Type B pancreatic cell (in vitro differentiated cells): ENCODE measurements around the gene ITGB7. TPM values are rescaled to one million over a fixed set of nuclear protein-coding genes. Genes with fewer than 3 reads are reported as not detected.

Experiments used
- DNase-seq: peaks from one replicate; pipeline ENCODE4 v3.0.0; 2021; ENCODE audit warnings: mixed read lengths; ENCODE audit not compliant: unreplicated experiment; ENCODE audit errors: extremely low spot score
- H3K27ac Mint-ChIP-seq: 2 replicates; pipeline ENCODE4 v1.8.0; 2021; ENCODE audit warnings: mild to moderate bottlenecking, mixed read lengths
- H3K27me3 Mint-ChIP-seq: 2 replicates; pipeline ENCODE4 v1.8.0; 2021; ENCODE audit warnings: mixed read lengths
- H3K36me3 Mint-ChIP-seq: 2 replicates; pipeline ENCODE4 v1.8.0; 2021; ENCODE audit warnings: mixed read lengths
- H3K4me1 Mint-ChIP-seq: one replicate; pipeline ENCODE4 v1.8.0; 2021; ENCODE audit warnings: mixed read lengths; ENCODE audit not compliant: unreplicated experiment
- H3K4me3 Mint-ChIP-seq: 2 replicates; pipeline ENCODE4 v1.8.0; 2021; ENCODE audit warnings: mild to moderate bottlenecking, mixed read lengths
- H3K9me3 Mint-ChIP-seq: 2 replicates; pipeline ENCODE4 v1.8.0; 2021; ENCODE audit warnings: mixed read lengths
- total RNA-seq: library from RNA; stranded (reverse); gene quantifications from 2 replicates; pipeline ENCODE4 v1.2.1, GENCODE V29; 2021; ENCODE audit warnings: low replicate concordance
- TF ChIP-seq, protein P1 (sequence below): fragments of 200-600 bp; sonication (generic); conservative IDR thresholded peaks from 2 replicates; pipeline ENCODE4 v1.5.0; 2021; ENCODE audit warnings: antibody characterized with exemption, mild to moderate bottlenecking

The ITGB7 gene
- total RNA-seq, 1 donor from 2014 or later: 4.2 TPM

DNA sequence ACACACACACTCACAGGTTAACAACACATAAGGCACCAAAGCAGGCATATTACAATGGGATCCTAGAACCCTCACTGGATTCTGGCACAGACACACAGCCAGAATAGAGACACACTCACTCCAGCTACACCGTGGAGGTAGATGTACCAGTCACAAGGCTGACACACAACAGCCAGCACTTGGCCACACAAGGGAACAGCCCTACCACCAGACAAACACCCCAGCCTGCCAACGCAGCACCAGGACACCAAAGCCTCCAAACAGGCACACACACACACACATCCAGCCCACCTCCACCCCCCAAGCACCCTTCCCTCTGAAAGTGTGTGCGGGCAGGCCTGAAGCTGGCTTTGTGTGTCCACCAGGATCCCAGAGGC, 10.9 kb upstream of the ITGB7 start:
- Mint-ChIP-seq H3K27me3 (peaks cover 9% of the 10 kb centered on the region), H3K27ac (peak overlapping the region; percentile 95), H3K4me1 (peaks cover 48% of the 10 kb centered on the region), H3K4me3 (peak overlapping the region; percentile 91), H3K36me3 (peaks cover 7% of the 10 kb centered on the region), H3K9me3 (no peaks in the 10 kb centered on the region)
- no peak for DNase-seq
- TF ChIP-seq, protein P1, sequence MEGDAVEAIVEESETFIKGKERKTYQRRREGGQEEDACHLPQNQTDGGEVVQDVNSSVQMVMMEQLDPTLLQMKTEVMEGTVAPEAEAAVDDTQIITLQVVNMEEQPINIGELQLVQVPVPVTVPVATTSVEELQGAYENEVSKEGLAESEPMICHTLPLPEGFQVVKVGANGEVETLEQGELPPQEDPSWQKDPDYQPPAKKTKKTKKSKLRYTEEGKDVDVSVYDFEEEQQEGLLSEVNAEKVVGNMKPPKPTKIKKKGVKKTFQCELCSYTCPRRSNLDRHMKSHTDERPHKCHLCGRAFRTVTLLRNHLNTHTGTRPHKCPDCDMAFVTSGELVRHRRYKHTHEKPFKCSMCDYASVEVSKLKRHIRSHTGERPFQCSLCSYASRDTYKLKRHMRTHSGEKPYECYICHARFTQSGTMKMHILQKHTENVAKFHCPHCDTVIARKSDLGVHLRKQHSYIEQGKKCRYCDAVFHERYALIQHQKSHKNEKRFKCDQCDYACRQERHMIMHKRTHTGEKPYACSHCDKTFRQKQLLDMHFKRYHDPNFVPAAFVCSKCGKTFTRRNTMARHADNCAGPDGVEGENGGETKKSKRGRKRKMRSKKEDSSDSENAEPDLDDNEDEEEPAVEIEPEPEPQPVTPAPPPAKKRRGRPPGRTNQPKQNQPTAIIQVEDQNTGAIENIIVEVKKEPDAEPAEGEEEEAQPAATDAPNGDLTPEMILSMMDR: no peak

DNA sequence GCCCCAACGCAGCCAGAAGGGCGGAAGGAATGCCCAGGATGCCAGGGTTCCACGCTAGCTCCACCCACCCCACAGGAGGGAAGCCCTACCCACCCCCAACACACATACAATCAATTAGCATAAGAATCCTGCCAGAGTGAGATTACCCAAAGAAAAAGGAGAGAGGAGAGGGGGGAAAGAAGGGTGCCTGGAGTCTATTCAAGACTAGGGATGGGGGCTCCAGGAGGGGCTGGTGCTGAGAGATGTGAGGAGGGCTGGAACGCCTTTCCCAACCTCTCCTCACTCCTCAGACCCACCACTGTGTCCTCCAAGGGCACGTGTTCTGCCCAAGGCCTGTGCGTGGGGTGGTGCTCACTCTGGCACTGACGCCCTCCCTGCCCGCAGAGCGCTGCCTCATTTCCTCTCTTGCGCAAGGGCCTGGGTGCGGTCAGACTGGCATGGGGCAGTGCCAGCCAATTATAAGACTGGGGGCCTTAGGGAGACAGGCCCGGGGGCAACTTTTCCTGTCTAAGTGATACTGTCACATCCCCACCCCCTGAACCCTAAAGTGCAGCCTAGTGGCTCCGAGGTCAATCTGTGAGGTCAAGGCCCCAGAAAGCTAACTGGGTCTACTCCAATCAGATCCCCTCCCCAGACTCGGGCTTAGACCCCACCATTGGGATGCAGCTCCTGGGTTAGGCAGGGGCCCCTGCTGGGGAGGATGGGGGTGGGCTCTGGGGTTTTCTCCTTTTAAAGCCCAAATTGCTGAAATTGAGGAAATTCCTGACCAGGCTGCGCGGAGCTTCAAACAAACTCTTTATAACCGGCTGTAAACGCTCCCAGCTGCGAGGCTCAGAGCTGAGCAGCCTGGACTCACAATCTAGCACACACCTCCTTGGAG, 10.2 kb upstream of the ITGB7 start:
- Mint-ChIP-seq H3K4me3 (peak overlapping the region; percentile 91), H3K4me1 (peaks cover 46% of the 10 kb centered on the region), H3K9me3 (no peaks in the 10 kb centered on the region), H3K27me3 (peaks cover 9% of the 10 kb centered on the region), H3K36me3 (peaks cover 7% of the 10 kb centered on the region), H3K27ac (peak overlapping the region; percentile 95)
- TF ChIP-seq, protein P1: no peak
- DNase-seq: no peak

DNA sequence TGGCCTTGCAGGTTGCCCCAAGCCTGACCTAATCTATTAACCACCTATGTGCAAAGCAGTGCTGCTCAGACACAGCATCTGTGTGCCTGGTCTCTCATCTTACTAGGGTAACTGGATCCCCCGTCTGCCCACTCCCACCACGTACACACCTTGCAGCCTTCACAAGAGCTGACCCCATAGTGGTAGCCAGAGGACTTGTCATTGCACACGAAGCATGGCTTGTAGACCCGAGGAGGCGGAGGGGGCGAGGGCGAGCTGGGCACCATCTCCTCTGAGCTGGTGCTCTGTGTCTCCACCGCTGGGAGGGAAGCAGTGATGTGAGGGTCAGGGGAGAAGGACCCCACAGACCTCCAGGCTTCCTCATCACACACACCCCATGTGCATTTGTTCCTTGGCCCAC, 8.4 kb upstream of the ITGB7 start:
- Mint-ChIP-seq H3K9me3 (no peaks in the 10 kb centered on the region), H3K36me3 (peaks cover 7% of the 10 kb centered on the region), H3K27ac (no peak overlapping the region), H3K4me3 (peak overlapping the region; percentile 91), H3K27me3 (peaks cover 9% of the 10 kb centered on the region), H3K4me1 (peaks cover 42% of the 10 kb centered on the region)
- TF ChIP-seq, protein P1: no peak
- DNase-seq: no peak

DNA sequence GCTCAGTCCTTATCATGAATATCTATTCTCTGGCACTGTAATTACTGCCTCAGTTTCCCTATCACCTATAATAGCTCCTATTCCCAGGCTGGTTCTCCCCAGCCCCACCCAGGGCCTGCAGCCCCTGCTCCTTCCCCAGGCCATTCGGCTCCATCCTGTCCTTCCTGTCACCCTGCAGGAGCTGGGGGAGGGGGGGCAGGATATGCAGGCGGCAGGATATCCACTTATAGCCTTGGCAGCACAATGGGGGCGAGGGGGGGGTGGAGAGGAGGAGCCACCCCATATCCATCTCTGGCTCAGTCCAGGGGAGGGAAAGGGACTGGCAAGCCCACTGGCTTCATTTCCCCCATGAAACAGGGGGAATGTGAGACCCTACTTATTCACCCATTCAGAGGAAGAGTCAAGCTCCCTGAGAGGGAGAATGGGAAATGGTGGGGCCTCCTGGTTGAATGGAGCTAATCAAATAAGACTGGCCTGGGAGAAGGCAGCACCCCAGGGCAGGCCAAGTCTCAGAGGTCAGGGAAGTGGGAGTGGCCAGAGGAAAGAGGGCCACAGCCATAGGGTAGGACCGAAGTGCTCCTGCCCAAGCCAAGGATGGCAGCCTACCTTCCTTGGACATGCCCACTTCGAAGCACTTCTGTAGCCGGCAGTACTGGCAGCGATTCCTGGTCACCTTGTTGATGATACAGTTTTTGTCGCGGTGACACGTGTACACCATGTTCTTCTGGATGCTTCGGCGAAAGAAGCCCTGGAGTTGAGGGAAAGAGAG, 7.8 kb upstream of the ITGB7 start:
- Mint-ChIP-seq H3K9me3 (no peaks in the 10 kb centered on the region), H3K27me3 (peaks cover 9% of the 10 kb centered on the region), H3K4me1 (peaks cover 42% of the 10 kb centered on the region), H3K27ac (no peak overlapping the region), H3K36me3 (peaks cover 7% of the 10 kb centered on the region), H3K4me3 (no peak overlapping the region)
- TF ChIP-seq, protein P1: no peak
- no peak for DNase-seq

DNA sequence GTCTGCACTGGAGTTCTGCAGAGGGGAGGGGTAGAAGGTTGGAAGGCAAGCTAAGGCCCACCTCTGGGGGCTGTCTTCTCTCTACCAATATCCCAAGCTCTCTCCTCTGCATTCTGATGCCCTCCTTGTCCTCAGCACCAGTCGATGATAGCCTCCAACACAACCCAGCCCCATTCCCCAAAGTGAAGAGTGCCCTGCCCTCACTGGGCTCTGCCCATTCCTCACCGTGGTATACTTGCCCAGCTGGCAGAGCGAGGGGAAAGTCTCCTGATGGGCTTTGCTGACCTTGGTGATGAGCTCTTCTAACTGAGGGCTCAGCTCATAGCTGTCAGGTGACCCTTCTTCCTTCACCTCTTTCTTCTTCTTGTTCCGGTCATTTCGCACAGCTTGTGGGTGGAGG, 7.2 kb upstream of the ITGB7 start:
- TF ChIP-seq, protein P1: no peak
- peaks cover 3% of the 10 kb centered on the region for H3K27me3 Mint-ChIP-seq
- H3K36me3 Mint-ChIP-seq: peaks cover 7% of the 10 kb centered on the region
- H3K4me3 Mint-ChIP-seq: no peak overlapping the region
- H3K4me1 Mint-ChIP-seq: peaks cover 37% of the 10 kb centered on the region
- no peak for DNase-seq
- H3K9me3 Mint-ChIP-seq: no peaks in the 10 kb centered on the region
- peak overlapping the region; percentile 51 for H3K27ac Mint-ChIP-seq
